HTR-8/SVneo (cell line): Measurements from ENCODE around the gene TMEM151A.

Source experiments
- DNase-seq: peaks from one replicate; pipeline ENCODE4 v3.0.0; 2011; ENCODE audit warnings: low spot score, mixed read lengths; ENCODE audit not compliant: insufficient read length
- FAIRE-seq: peaks from 2 replicates; lab custom pipeline; 2011; peaks lifted over from hg19 to GRCh38; lab: Jason Lieb, UNC

TMEM151A gene

GRCh38 chr11:66333220-66333877, 41.7 kb downstream of the TMEM151A start:
- FAIRE-seq, result no peak
- no peak for DNase-seq

GRCh38 chr11:66333896-66334604, 42.4 kb downstream of the TMEM151A start:
- FAIRE-seq (peak; percentile 4), DNase-seq (no peak)

DNA sequence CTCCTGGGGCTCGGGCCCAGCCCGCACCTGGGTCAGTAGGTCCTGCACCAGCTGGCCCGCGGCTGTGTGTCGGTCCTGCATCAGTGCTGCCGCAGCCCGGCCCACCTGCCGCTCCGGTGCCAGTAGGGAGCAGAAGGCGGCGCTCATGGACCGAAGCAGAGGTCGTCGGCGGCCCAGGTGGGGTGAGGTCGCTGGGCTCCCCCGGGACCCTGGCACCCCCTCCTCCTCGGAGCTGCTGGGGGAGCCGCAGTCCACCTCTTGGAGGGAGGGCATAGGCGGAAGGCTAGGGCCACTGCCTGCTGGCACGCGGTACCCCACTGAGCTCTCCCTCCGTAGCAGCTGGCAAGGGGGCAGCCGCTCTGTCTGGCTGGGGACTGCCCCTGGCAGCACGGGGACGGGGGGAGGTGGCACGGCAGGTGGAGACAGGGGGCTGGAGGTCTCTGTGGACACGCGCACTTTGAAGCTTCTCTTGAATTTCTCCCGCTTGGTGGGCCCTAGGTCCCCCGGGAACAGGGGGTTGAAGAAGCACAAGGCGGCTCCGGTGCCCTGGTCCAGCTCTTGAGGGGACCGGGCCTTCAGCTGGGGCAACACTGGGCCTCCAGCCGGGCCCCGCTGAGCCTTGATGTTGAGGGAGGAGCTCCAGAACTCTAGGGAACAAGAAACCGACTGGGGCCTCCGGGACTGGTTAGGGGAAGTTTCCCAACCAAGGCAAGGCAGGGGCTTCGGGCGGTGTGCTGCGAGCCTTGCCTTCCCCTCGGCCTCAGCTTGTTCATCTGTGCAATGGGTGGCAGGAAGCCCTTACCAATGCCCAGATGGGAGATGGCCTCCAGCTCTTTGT, 43.1 kb downstream of the TMEM151A start:
- no peak for DNase-seq
- FAIRE-seq, result peak; percentile 49

DNA sequence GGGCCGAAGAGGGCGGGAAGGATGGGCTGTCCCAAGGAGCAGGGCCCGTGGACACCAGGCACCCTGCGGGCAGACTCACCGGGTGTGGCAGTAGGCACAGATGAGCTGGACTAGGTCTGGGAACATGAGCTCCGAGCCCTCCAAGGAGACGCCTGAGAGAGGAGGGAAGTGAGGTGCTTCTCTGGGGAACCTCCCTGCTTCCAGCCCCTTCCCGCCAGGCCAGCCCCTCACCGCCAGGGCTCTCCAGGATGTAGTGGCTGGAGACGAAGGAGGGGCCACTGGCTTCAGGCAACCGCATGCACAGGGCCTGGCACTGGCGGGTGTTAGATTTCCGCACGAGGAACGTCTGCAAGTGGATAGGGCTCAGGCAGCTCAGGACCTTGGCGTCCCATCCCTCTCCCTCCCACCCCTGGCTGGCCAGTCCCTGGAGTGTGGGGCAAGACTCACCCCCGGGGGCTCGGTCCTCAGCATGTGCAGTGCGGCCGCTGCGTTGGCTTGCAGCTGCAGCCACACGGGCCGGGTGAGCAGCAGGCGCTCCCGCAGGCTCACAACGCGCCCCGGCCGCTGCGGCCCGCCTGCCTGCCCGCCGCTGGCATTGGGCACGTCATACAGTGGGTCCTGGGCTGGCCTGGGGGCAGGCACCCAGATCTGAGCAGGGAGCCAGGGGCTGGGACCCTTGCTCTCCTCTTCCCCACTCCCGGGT, 44.0 kb downstream of the TMEM151A start:
- peak; percentile 71 for DNase-seq

DNA sequence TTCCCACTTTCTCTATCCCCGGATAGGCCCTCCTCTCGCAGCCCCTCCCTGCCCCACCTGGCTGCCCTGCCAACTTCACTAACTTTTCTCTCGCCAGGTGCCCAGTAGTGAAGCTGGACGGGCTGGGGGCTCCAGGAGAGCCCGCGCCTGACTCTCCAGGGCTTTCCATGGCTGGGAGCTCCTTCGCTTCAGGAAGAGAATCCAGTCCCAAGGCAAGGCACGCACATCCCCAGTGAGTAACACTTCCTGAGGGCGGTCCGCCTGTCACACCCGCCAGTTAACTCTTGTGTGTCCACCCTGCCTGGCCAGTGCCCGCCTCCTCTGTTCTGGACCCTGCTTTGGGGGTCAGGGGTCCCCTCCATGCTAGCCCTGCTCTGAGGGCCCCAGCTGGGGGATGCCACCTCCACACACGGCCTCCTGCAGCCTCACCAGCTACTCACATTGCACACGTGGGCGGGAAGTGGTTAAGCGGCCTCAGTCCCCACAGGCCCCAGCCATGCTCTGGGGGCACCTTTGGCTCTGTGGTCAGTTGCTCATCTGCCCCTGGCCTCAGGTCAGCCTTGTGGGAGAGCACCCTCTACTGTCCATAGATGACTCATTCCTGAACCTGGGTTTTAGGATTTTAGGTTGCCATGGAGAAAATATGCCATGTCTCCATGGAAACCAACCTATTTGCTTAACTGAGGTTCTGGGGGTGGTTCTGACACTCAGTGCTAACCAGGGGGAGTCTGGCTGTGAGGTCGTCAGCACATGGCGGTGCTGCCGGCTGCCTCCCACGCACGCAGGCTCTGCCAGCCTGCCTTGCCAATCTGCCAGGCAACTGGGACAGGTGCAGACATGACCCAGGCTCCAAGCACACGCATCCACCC, 44.8 kb downstream of the TMEM151A start, which contains the start of gene RIN1:
Gene RIN1, minus strand, starts transcription at position 201 of the 869 bp plus-strand sequence. Its CDS starts 32 bp downstream, at position 169.
- FAIRE-seq (peak; percentile 100), DNase-seq (peak; percentile 99)

More for the DNA sequence above, 44.0 kb downstream of the TMEM151A start:
- no peak for FAIRE-seq

- no peak for DNase-seq
- FAIRE-seq, result no peak
Measured at GRCh38 chr11:66337103-66337899, 45.6 kb downstream of the TMEM151A start.

- peak; percentile 68 for FAIRE-seq
- DNase-seq, result no peak
Measured at GRCh38 chr11:66338276-66339161, 46.8 kb downstream of the TMEM151A start.

DNA sequence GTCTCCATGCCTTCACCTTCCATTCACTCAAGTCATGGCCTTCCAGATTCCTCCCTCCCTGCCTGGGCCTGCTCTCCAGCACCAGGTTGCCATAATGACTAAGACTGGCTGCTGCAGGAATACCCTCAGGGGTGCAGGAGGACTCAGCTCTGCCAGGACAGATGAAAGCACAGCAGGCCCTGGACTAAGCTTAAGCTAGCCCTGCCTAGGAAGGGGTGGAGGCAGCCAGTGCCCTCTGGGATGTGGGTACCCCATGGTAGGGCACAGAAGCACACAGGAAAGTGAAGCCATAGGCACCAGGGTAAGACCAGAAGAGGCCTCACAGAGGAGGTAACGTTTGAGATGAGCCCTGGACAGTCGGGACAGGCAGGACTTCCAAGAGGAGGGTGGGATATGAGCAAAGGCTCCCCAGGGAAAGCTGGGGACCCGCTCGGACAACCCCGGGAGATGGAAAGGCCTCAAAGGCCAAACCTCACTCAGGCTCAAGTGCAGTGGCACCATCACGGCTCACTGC, 47.5 kb downstream of the TMEM151A start:
- no peak for DNase-seq
- peak; percentile 54 for FAIRE-seq

GRCh38 chr11:66339686-66340483, 48.2 kb downstream of the TMEM151A start:
- DNase-seq (no peak), FAIRE-seq (peak; percentile 4)

- no peak for FAIRE-seq
Measured at GRCh38 chr11:66340596-66341501, 49.2 kb downstream of the TMEM151A start.

DNA sequence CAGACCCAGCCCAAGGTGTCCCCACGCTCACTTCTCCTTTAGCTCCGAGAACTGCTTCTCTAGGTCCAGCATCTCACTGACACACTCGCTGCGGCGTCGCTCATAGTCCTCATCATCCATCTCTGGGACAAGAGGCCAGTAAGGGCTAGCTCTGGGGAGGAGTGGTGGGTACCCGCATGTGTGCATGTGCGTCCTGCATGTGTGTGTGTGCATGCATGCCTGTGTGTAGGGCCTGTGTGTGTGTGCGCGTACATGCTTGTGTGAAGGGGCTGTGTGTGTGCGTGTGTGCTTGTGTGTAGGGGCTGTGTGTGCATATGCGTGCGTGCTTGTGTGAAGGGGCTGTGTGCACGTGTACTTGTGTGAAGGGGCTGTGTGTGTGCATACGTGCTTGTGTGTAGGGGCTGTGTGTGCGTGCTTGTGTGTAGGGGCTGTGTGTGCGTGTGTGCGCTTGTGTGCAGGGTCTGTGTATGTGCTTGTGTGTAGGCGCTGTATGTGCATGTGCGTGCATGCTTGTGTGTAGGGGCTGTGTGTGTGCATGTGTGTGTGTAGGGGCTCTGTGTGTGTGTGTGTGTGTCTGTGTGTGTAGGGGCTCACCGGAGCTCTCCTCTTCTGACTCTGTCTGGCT, 49.9 kb downstream of the TMEM151A start:
- FAIRE-seq, result peak; percentile 87
- DNase-seq, result no peak

More at GRCh38 chr11:66340596-66341501, 49.2 kb downstream of the TMEM151A start:
- no peak for DNase-seq

GRCh38 chr11:66343176-66343575, 51.5 kb downstream of the TMEM151A start:
- FAIRE-seq (no peak), DNase-seq (no peak)

- peak; percentile 96 for FAIRE-seq
- peak; percentile 99 for DNase-seq
Measured at GRCh38 chr11:66344550-66345315, 53.0 kb downstream of the TMEM151A start, which contains the start of gene BRMS1. Gene BRMS1 (minus strand): TSS chr11:66345104. CDS start chr11:66342234, 2,870 bp downstream.

GRCh38 chr11:66345316-66345649, 53.6 kb downstream of the TMEM151A start:
- FAIRE-seq, result no peak
- no peak for DNase-seq
